Measurements from ENCODE around the gene RAB25. TPM values are rescaled to one million over a fixed set of nuclear protein-coding genes. Genes with fewer than 3 reads are reported as not detected.

Gene RAB25
- total and polyA plus RNA-seq, 2 of the 13 experiments (the other 11 are each of a cell fraction or from before 2014, with no cell fraction given): 0.20 to 0.22 TPM

GRCh38 chr1:156054500-156055280, 6.3 kb upstream of the RAB25 start, which contains the start of gene LAMTOR2 (continued):
- TF ChIP-seq ZNF652 (CRISPR knock-in tag; IDR thresholded peaks at IDR 0.05; ENCODE audit: borderline replicate concordance, low read depth): peak; percentile 99
- TF ChIP-seq ZKSCAN8 (CRISPR knock-in tag; IDR thresholded peaks at IDR 0.05; ENCODE audit: borderline replicate concordance): peak; percentile 39; the same call in 1 of the 2 replicates
- TF ChIP-seq ZNF607 (CRISPR knock-in tag; IDR thresholded peaks at IDR 0.05; ENCODE audit: borderline replicate concordance): 0 out of 2 replicates have a peak, but pooled peaks have one; percentile 41
- TF ChIP-seq ZNF83 (CRISPR knock-in tag; IDR thresholded peaks at IDR 0.05; ENCODE audit: borderline replicate concordance): no peak
- peak; percentile 45; the same call in 1 of the 2 replicates for TF ChIP-seq ZNF430 (CRISPR knock-in tag; IDR thresholded peaks at IDR 0.05)
- no peak for TF ChIP-seq POLR2AphosphoS2 (IDR thresholded peaks at IDR 0.05; ENCODE audit: low read depth, low read length)
- TF ChIP-seq HES4 (CRISPR knock-in tag; IDR thresholded peaks at IDR 0.05; ENCODE audit: borderline replicate concordance): no peak
- TF ChIP-seq ZNF468 (CRISPR knock-in tag; IDR thresholded peaks at IDR 0.05): no peak
- TF ChIP-seq KLF13 (CRISPR knock-in tag; IDR thresholded peaks at IDR 0.05): no peak
- no peak for TF ChIP-seq HNRNPK (IDR thresholded peaks at IDR 0.05; ENCODE audit: low read depth, low read length, poor library complexity, severe bottlenecking)
- peak; percentile 80 for TF ChIP-seq YY1 (IDR thresholded peaks at IDR 0.05; ENCODE audit: insufficient read depth, insufficient replicate concordance, low read depth, low read length)
- no peak for TF ChIP-seq IRF1 (CRISPR knock-in tag; IDR thresholded peaks at IDR 0.05; ENCODE audit: low read depth)
- no peak for TF ChIP-seq ZNF780A (CRISPR knock-in tag; IDR thresholded peaks at IDR 0.05)
- no peak for TF ChIP-seq ZNF512 (CRISPR knock-in tag; IDR thresholded peaks at IDR 0.05)
- 0 out of 2 replicates have a peak, but pooled peaks have one; percentile 30 for TF ChIP-seq RELA (CRISPR knock-in tag; IDR thresholded peaks at IDR 0.05)
- no peak for TF ChIP-seq ETV6 (CRISPR knock-in tag; conservative IDR thresholded peaks at IDR 0.05)
- no peak for TF ChIP-seq STAG1 (CRISPR knock-in tag; IDR thresholded peaks at IDR 0.05)
- TF ChIP-seq ZUFSP (CRISPR knock-in tag; IDR thresholded peaks at IDR 0.05; ENCODE audit: borderline replicate concordance): no peak
- TF ChIP-seq ELK4 (CRISPR knock-in tag; IDR thresholded peaks at IDR 0.05; ENCODE audit: borderline replicate concordance): no peak
